Heart left ventricle (tissue), 16 donors: ENCODE measurements around the gene ATXN8OS. TPM values are rescaled to one million over a fixed set of nuclear protein-coding genes. Genes with fewer than 3 reads are reported as not detected.

ENCODE experiments used
- ATAC-seq, 4 donors: fragments of 200-7000 bp; cut with Tn5 transposase; one replicate each; pipeline ENCODE4 v1.9.1; 2020 to 2022; ENCODE audit warnings: moderate library complexity in 4 of 4, mild to moderate bottlenecking in 3 of 4, moderate number of reproducible peaks in 1 of 4
- DNase-seq, 5 donors: peaks; one replicate each; pipeline ENCODE4 v3.0.0-alpha.2; 2020
- H3K27ac ChIP-seq, 12 donors: fragments of 200-600 bp; sonication (generic) in 4 of 12; one replicate each; pipeline versions ENCODE4 v1.5.0 to v1.8.0; 2016 to 2022; ENCODE audit warnings: mild to moderate bottlenecking in 2 of 12
- H3K27me3 ChIP-seq, 9 donors: fragments of 200-600 bp; sonication (generic) in 2 of 9; one replicate each; pipeline versions ENCODE4 v1.5.1 to v1.8.0; 2016 to 2022; ENCODE audit warnings: mild to moderate bottlenecking in 3 of 9
- H3K36me3 ChIP-seq, 9 donors: fragments of 200-600 bp; sonication (generic) in 2 of 9; one replicate each; pipeline versions ENCODE4 v1.5.0 to v1.8.0; 2018 to 2022; ENCODE audit warnings: mild to moderate bottlenecking in 2 of 9
- H3K4me1 ChIP-seq, 12 donors: fragments of 200-600 bp; sonication (generic) in 4 of 12; one replicate each; pipeline versions ENCODE4 v1.5.0 to v1.8.0; 2016 to 2022; ENCODE audit warnings: mild to moderate bottlenecking in 3 of 12
- H3K4me3 ChIP-seq, 12 donors: fragments of 200-600 bp; sonication (generic) in 4 of 12; one replicate each; pipeline versions ENCODE4 v1.5.0 to v1.8.0; 2017 to 2022; ENCODE audit warnings: mild to moderate bottlenecking in 9 of 12, moderate library complexity in 4 of 12
- H3K9me3 ChIP-seq, 12 donors: fragments of 200-600 bp; sonication (generic) in 4 of 12; one replicate each; pipeline versions ENCODE4 v1.5.0 to v1.8.0; 2016 to 2022; ENCODE audit warnings: mild to moderate bottlenecking in 1 of 12
- POLR2A ChIP-seq, 2 donors: fragments of 450-650 bp; IDR thresholded peaks; one replicate each; pipeline ENCODE4 v1.6.1; 2017; ENCODE audit warnings: antibody characterized with exemption in 2 of 2, mild to moderate bottlenecking in 2 of 2, moderate library complexity in 2 of 2
- WGBS, 4 donors: extraction: QIAGEN DNeasy Blood & Tissue Kit in 2 of 4; methylation state at CpG; one replicate each; pipeline versions ENCODE4 v1.1.5 to v1.1.7; 2013 to 2018; 5-methylcytosine and 5-hydroxymethylcytosine counted together
- intact Hi-C, 10 donors: fragments of 100-400 bp; cut with DNase I; formaldehyde crosslinking; loops; one replicate each; pipeline versions ENCODE4 v1.11.1 to v1.14.2; 2022
- polyA plus RNA-seq, 2 donors: library from polyadenylated mRNA; stranded (reverse); fragments of 200-250 nt; gene quantifications; one replicate each; pipeline ENCODE4 v1.2.3, GENCODE V29; 2013
- total RNA-seq, 9 donors: library from RNA; depleted of rRNA in 2 of 9; stranded (reverse); fragments of >200 nt in 2 of 9; fragmentation: NEBNext Ultra II Directional in 3 of 9; extraction: Animal tissue kit (Norgen Biotek cat#: 25700) in 3 of 9; gene quantifications; one replicate each; pipeline versions ENCODE4 v1.1.0 to v1.2.4, GENCODE V29; 2016 to 2023
- TF ChIP-seq, protein P1 (sequence below), 12 donors: fragments of 200-600 bp; sonication (generic) in 4 of 12; IDR thresholded peaks; one replicate each; pipeline versions ENCODE4 v1.5.0 to v1.8.0; 2018 to 2022; ENCODE audit warnings: antibody characterized with exemption in 12 of 12, mild to moderate bottlenecking in 5 of 12
- donor health status: ischemic (EF 13 %, LVEDD 7.1; RV severe dilation, severe dysfunction).
- donor health status: healthy with polysubstance abuse.
- donor health status: DM: no; HTN: yes; CAD: no.
- donor health status: DM: no; HTN: no; CAD: no.
- donor health status: ischemic (EF 25% LVEDD 6.9; RV normal size, moderate dysfunction).
- donor health status: ischemic (EF 25% LVEDD 5.7; RV mildly dilated, moderate dysfunction).
- donor health status: healthy.
- donor health status: DM: yes; HTN: yes; CAD: no.
- donor health status: ischemic (EF 35%, LVEDD 5.7; RV mildly dilated, moderate dysfunction).
- donor health status: nonischemic (EF 11% LVEDD 7.7; RV severe dilation, severe dysfunction).
- donor health status: DM: yes; HTN: yes; CAD: no.
- donor health status: PGD.
- donor health status: ischemic (EF 29% LVEDD 5.4; RV normal size, mild dysfunction).
- donor health status: nonischemic (EF 23%, LVEDD 6.1; RV moderate dilation, normal function).

ATXN8OS gene
- total and polyA plus RNA-seq, 11 donors: not detected

DNA sequence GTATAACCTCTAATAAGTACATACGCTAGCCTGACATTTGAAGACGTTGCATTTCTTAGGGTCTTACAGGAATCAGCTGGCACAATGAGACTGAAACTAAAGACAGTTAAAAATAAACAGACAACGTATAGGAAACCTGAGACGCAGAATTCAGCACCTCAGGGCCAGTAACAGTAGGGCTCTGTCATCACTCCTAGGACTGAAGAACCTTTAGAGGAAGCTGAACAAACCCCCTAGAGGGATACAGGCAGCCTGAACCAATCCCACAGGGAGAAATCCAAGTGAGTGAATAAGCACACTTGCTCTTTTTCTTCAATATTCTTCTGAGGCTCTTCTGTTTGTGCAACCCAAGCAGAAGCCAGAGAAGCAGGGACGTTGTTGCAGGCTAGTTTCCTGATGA is 54.5 kb downstream of the ATXN8OS start:
- no peak for DNase-seq
- ATAC-seq: no peak
- TF ChIP-seq, protein P1, sequence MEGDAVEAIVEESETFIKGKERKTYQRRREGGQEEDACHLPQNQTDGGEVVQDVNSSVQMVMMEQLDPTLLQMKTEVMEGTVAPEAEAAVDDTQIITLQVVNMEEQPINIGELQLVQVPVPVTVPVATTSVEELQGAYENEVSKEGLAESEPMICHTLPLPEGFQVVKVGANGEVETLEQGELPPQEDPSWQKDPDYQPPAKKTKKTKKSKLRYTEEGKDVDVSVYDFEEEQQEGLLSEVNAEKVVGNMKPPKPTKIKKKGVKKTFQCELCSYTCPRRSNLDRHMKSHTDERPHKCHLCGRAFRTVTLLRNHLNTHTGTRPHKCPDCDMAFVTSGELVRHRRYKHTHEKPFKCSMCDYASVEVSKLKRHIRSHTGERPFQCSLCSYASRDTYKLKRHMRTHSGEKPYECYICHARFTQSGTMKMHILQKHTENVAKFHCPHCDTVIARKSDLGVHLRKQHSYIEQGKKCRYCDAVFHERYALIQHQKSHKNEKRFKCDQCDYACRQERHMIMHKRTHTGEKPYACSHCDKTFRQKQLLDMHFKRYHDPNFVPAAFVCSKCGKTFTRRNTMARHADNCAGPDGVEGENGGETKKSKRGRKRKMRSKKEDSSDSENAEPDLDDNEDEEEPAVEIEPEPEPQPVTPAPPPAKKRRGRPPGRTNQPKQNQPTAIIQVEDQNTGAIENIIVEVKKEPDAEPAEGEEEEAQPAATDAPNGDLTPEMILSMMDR (IDR thresholded peaks at IDR 0.05): no peak
- TF ChIP-seq POLR2A (IDR thresholded peaks at IDR 0.05): no peak
- no peak overlapping the region for H3K27ac ChIP-seq
- H3K36me3 ChIP-seq: no peaks in the 10 kb centered on the region
- WGBS, 4 donors: 31 to 40% (median 32%) methylated on average over 5 of the region's 5 CpGs
- no peak overlapping the region for H3K4me3 ChIP-seq
- H3K9me3 ChIP-seq: no peaks in the 10 kb centered on the region
- no peaks in the 10 kb centered on the region for H3K4me1 ChIP-seq
- H3K27me3 ChIP-seq: no peaks in the 10 kb centered on the region
- intact Hi-C loops: no loop called here

DNA sequence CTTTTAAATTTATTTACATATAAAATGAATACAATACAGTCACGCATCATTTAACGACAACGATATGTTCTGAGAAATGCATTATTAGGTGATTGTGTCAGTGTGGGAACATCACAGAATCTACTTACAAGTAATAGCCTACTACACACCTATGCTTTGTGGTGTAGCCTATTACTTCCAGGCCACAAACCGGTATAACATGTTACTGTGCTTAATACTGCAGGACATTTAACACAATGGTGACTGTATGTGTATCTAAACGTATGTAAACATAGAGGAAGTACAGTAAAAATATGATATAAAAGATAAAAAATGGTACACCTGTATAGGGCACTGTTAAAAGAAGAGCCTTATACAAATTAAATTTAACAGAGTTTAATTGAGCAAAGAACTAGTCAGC is 63.1 kb downstream of the ATXN8OS start:
- TF ChIP-seq, protein P1 (IDR thresholded peaks at IDR 0.05): no peak
- no peak for TF ChIP-seq POLR2A (IDR thresholded peaks at IDR 0.05)
- 70 to 90% (median 79%) methylated on average over 5 of the region's 5 CpGs for WGBS, 4 donors
- H3K4me1 ChIP-seq: no peaks in the 10 kb centered on the region
- intact Hi-C loops: no loop called here
- peaks cover 0 to 9% (median 0%) of the 10 kb centered on the region in 12 donors for H3K9me3 ChIP-seq
- H3K4me3 ChIP-seq: no peak overlapping the region
- DNase-seq: no peak
- no peak overlapping the region for H3K27ac ChIP-seq
- H3K36me3 ChIP-seq: no peaks in the 10 kb centered on the region
- no peak for ATAC-seq
- H3K27me3 ChIP-seq: no peaks in the 10 kb centered on the region

GRCh38 chr13:70171151-70171550 is 63.5 kb downstream of the ATXN8OS start:
- H3K4me3 ChIP-seq: no peak overlapping the region
- no peak for DNase-seq
- no peak for ATAC-seq
- TF ChIP-seq, protein P1 (IDR thresholded peaks at IDR 0.05): no peak
- TF ChIP-seq POLR2A (IDR thresholded peaks at IDR 0.05): no peak
- H3K36me3 ChIP-seq: no peaks in the 10 kb centered on the region
- no peaks in the 10 kb centered on the region for H3K4me1 ChIP-seq
- peaks cover 0 to 9% (median 0%) of the 10 kb centered on the region in 12 donors for H3K9me3 ChIP-seq
- H3K27me3 ChIP-seq: no peaks in the 10 kb centered on the region
- no peak overlapping the region for H3K27ac ChIP-seq
- intact Hi-C loops: no loop called here
- 71 to 74% (median 72%) methylated on average over 3 of the region's 3 CpGs for WGBS, 4 donors

DNA sequence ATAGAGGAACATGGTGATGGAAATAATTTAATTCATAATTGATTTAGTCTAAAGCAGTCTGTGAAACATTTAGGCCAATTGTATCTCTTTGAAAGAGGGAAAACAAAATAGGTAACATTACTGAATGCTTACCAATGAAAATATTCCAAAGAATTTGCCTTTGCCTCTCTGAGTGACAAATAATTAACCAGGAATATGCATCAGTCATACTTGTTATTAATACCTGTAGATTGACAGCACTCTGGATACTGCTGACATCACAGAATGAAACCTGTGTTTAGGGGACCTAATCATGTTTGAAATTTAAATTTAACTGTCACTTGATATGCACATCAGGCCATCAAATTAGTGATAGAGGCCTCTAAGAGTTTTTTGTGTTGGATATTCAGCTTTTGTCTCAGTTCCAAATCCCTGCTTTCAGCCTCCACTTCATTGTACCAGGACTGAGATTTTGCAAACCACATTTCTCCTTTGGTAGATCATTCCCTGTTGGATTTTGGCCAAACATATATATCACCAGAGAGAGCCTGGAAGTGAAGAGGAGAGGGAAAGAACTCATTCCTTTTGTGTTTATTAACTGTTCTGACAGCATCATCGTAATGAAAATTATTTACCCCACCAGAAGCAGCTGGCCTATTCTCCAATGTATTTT is 65.4 kb downstream of the ATXN8OS start:
- no peak for DNase-seq
- no peak for TF ChIP-seq POLR2A (IDR thresholded peaks at IDR 0.05)
- TF ChIP-seq, protein P1 (IDR thresholded peaks at IDR 0.05): no peak
- intact Hi-C loops: no loop called here
- 59 to 78% (median 69%) methylated on average over 1 of the region's 1 CpG for WGBS, 4 donors
- peaks cover 0 to 5% (median 0%) of the 10 kb centered on the region in 12 donors for H3K9me3 ChIP-seq
- H3K27me3 ChIP-seq: no peaks in the 10 kb centered on the region
- no peak overlapping the region for H3K4me3 ChIP-seq
- no peak for ATAC-seq
- no peak overlapping the region for H3K27ac ChIP-seq
- H3K4me1 ChIP-seq: no peaks in the 10 kb centered on the region
- H3K36me3 ChIP-seq: no peaks in the 10 kb centered on the region
